Hippocampal formation (tissue), 2 donors: Measurements from ENCODE around the gene LPCAT4.

ENCODE experiments used
- DNase-seq, 2 donors: peaks; one replicate each; lab custom pipeline; 2025; lab: John Stamatoyannopoulos, UW

LPCAT4 gene

GRCh38 chr15:34336991-34337556 lies 29.9 kb downstream of the LPCAT4 start:
- peak in 1 of 2 donors; percentile 41 for DNase-seq

- no peak for DNase-seq
Measured at GRCh38 chr15:34336231-34336990, 30.6 kb downstream of the LPCAT4 start.

- no peak for DNase-seq
Measured at GRCh38 chr15:34335176-34336032, 31.6 kb downstream of the LPCAT4 start.

GRCh38 chr15:34334672-34335071 lies 32.3 kb downstream of the LPCAT4 start:
- DNase-seq: no peak

- DNase-seq: no peak
Measured at GRCh38 chr15:34332553-34333120, 34.4 kb downstream of the LPCAT4 start.

- DNase-seq: no peak
Measured at GRCh38 chr15:34331809-34332208, 35.2 kb downstream of the LPCAT4 start.

GRCh38 chr15:34330279-34330678 lies 36.7 kb downstream of the LPCAT4 start:
- DNase-seq: no peak

GRCh38 chr15:34329006-34329405 lies 38.0 kb downstream of the LPCAT4 start:
- no peak for DNase-seq

GRCh38 chr15:34327906-34328305 lies 39.1 kb downstream of the LPCAT4 start:
- no peak for DNase-seq

GRCh38 chr15:34325368-34325767 lies 41.6 kb downstream of the LPCAT4 start:
- no peak for DNase-seq

- no peak for DNase-seq
Measured at GRCh38 chr15:34324933-34325332, 42.1 kb downstream of the LPCAT4 start.

- DNase-seq: no peak
Measured at GRCh38 chr15:34323217-34323616, 43.8 kb downstream of the LPCAT4 start.

- peak in 1 of 2 donors; percentile 10 for DNase-seq
Measured at GRCh38 chr15:34318277-34319079, 48.5 kb downstream of the LPCAT4 start.

- no peak for DNase-seq
Measured at GRCh38 chr15:34314491-34315490, 52.2 kb downstream of the LPCAT4 start.

- no peak for DNase-seq
Measured at GRCh38 chr15:34311563-34311962, 55.4 kb downstream of the LPCAT4 start.
